A549 treated with AZD2906 at 1 μM for 4 hours (cell line): ENCODE data around the gene TEF. TPM values are rescaled to one million over a fixed set of nuclear protein-coding genes. Genes with fewer than 3 reads are reported as not detected.

ENCODE experiments used
- total RNA-seq: library from RNA; stranded (reverse); fragments of 200-300 nt; extraction: Qiagen RNA extraction; gene quantifications from 5 replicates; pipeline ENCODE4 v1.2.3, GENCODE V29; 2022

TEF gene, protein sequence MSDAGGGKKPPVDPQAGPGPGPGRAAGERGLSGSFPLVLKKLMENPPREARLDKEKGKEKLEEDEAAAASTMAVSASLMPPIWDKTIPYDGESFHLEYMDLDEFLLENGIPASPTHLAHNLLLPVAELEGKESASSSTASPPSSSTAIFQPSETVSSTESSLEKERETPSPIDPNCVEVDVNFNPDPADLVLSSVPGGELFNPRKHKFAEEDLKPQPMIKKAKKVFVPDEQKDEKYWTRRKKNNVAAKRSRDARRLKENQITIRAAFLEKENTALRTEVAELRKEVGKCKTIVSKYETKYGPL
- 0.86 to 1.0 TPM (median 0.92 TPM) in 5 replicates for total RNA-seq

DNA sequence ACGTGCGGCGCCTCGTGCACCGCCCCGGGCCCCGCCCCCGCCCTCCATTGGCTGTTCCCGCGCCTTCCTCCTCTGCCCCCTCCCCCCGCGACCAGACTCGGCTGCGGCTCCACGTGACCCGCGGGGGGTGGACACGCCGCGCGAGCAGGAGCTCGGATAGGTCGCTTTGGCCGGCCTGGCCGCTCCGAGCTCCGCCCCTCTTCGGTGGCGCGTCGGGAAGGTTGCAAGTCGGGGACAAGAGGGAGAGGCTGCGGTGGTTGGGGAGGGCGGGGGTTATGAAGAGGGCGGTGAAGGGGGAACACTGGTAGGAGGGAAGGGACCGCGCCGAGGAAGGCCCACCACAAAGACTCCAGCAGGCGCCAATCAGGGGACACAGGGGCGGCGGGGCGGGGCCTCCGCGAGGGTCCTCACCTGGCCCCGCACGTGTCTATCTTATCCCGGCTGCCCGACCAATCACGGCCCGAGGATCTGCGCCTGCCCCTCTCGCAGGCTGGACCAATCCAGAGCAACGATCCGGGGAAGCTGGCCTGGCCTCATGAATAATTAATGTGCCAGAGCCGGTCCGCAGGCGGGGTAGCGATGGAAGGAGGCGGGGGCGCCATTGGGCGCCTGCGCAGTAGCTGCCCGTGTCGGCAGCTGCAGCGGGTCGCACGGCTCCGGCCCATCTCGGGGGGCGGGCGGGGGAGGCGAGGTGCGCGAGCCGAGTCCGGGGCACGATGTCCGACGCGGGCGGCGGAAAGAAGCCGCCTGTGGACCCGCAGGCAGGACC, at the start of gene TEF:
Gene TEF, plus strand, starts transcription at position 614 of the 769 bp plus-strand sequence. Its CDS starts 103 bp downstream, at position 717.

DNA sequence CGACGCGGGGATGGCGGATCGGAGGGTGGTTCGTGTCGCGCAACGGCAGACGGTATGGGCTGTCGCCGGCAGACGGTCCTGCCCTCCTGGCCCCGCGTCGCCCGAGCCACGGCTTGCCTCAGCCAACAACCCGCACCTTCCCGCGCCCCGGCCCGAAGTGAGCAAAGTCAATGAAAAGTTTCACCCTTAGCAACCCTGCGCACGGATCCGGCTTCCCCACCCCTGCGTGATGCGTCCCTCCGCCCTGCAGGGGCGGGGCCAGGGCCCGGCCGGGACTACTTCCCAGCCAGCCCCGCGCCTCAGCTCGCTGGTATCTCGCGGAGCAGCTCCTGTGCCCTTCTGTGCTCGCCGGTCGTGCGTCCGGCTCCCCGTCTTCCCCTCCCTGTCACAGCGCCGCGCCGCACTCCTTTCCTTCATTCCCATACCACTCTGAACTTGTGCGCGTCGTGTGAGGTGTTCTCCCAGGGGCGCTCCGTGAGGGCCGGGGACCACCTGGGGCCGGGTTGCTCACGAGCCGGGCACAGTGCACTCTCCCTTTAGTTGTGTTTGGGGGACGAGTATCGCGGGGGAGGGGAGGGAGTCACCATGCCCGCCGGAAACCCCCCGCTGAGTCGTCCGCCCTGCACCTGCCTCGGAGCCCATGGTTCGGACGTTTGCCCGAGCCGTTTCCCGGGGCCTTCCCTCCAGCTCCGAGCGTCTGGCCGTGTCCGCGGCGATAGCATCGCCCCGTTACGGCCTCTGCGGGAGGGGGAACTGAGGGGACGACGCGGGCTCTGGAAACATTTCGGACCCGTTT, 65.1 kb downstream of the TEF start, which contains the start of gene TOB2:
Gene TOB2, minus strand, starts transcription at position 163 of the 796 bp plus-strand sequence. CDS start 9,456 bp downstream, outside the sequence.

Other genes starting within 250 kb of the TEF start
- gene L3MBTL2, start 176.6 kb upstream of the TEF start, total RNA-seq, result 17.4 to 19.3 TPM (median 18.7 TPM) in 5 replicates
- gene CHADL, start 141.0 kb upstream of the TEF start, total RNA-seq, result 0.10 TPM in 1 of 5 replicates, not detected in the others
- gene RANGAP1, start 95.8 kb upstream of the TEF start, total RNA-seq, result 74.0 to 92.4 TPM (median 87.6 TPM) in 5 replicates
- gene ZC3H7B, start 80.4 kb upstream of the TEF start, total RNA-seq, result 19.4 to 24.1 TPM (median 21.0 TPM) in 5 replicates
- 24.3 to 26.4 TPM (median 25.9 TPM) in 5 replicates for gene TOB2, start 64.9 kb downstream of the TEF start, total RNA-seq
- 56.1 to 71.7 TPM (median 63.8 TPM) in 5 replicates for gene PHF5A, start 86.8 kb downstream of the TEF start, total RNA-seq
- 48.1 to 49.8 TPM (median 49.3 TPM) in 5 replicates for gene ACO2, start 87.2 kb downstream of the TEF start, total RNA-seq
- 24.3 to 47.1 TPM (median 40.7 TPM) in 5 replicates for gene POLR3H, start 162.5 kb downstream of the TEF start, total RNA-seq
- 1.9 to 3.0 TPM (median 2.1 TPM) in 5 replicates for gene CSDC2, start 179.1 kb downstream of the TEF start, total RNA-seq
- 26.3 to 31.9 TPM (median 30.1 TPM) in 5 replicates for gene PMM1, start 207.9 kb downstream of the TEF start, total RNA-seq
- gene DESI1, start 239.1 kb downstream of the TEF start, total RNA-seq, result 12.9 to 15.0 TPM (median 14.6 TPM) in 5 replicates
- gene XRCC6, start 239.4 kb downstream of the TEF start, total RNA-seq, result 274 to 333 TPM (median 295 TPM) in 5 replicates